Measurements from ENCODE around the gene TPCN1. TPM values are rescaled to one million over a fixed set of nuclear protein-coding genes. Genes with fewer than 3 reads are reported as not detected.

Gene TPCN1
- total and polyA plus RNA-seq, 9 donors, result 28.0 to 65.6 (median 47.6) TPM

DNA sequence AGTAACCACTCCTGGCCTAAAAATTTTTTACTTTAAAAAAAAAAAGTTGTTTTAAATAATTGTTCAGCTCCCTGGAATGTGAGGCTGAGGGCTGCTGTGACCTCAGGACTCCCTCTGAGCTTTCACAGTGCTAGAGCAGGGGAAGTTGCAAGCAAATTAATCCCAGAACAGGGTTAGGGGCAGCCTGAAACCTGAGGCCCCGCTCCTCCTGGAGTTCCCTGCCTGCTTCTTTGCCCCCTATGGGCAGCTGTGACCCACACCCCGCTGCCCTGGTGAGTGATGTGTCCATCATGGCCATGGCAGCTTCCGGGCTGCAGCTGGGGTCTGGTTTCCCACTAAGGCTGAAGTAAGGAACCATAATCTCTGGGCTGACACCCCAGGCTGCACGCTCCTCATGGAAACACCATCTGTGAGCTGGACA, 26.3 kb upstream of the TPCN1 start:
- no peak for DNase-seq
- no peaks in the 10 kb centered on the region for H3K27me3 ChIP-seq
- H3K27ac ChIP-seq, result peak overlapping the region; percentile 41 to 45
- no peaks in the 10 kb centered on the region for H3K36me3 ChIP-seq
- H3K9me3 ChIP-seq, result no peaks in the 10 kb centered on the region
- TF ChIP-seq EP300 (IDR thresholded peaks at IDR 0.05) (no peak), POLR2A (IDR thresholded peaks at IDR 0.05) (no peak)
- TF ChIP-seq, protein P1, sequence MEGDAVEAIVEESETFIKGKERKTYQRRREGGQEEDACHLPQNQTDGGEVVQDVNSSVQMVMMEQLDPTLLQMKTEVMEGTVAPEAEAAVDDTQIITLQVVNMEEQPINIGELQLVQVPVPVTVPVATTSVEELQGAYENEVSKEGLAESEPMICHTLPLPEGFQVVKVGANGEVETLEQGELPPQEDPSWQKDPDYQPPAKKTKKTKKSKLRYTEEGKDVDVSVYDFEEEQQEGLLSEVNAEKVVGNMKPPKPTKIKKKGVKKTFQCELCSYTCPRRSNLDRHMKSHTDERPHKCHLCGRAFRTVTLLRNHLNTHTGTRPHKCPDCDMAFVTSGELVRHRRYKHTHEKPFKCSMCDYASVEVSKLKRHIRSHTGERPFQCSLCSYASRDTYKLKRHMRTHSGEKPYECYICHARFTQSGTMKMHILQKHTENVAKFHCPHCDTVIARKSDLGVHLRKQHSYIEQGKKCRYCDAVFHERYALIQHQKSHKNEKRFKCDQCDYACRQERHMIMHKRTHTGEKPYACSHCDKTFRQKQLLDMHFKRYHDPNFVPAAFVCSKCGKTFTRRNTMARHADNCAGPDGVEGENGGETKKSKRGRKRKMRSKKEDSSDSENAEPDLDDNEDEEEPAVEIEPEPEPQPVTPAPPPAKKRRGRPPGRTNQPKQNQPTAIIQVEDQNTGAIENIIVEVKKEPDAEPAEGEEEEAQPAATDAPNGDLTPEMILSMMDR (IDR thresholded peaks at IDR 0.05), result no peak
- peaks cover 3% of the 10 kb centered on the region for H3K4me1 ChIP-seq (ENCODE audit: insufficient read depth)
- intact Hi-C loops (cut with DNase I), result loop anchor here in 3 of 4 donors (5.0 to 10.0 kb wide), 5 partner anchors 102 to 720 kb away; partner anchors contain the start of genes SLC8B1 (in 2 of the 3) and PLBD2 (in 1 of the 3)
- 15 to 39% (median 20%) methylated on average over 4 of the region's 4 CpGs for WGBS, 3 donors
- H3K4me3 ChIP-seq, result no peak overlapping the region

DNA sequence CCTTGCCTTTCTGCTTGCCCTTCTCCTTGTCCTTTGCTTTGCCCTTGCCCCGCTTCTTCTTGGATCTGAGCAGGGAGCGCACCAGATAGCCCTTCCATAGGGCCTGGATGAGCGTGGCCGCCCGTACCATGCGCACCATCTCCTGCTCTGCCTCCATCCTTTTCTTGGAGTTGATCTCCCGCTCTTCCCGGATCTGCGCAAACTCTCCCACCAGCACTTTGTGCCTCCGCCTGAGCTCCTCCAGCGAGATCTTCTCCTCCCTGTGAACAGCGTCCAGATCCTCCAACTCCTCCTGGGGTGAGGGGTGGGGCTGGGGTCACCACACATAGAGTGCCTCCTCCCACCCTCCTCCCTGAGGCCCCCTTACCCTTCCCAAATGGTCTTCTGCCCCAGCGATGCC, 25.7 kb upstream of the TPCN1 start:
- 85 to 91% (median 87%) methylated on average over 13 of the region's 13 CpGs for WGBS, 3 donors
- TF ChIP-seq POLR2A (IDR thresholded peaks at IDR 0.05), result no peak
- TF ChIP-seq, protein P1 (IDR thresholded peaks at IDR 0.05), result no peak
- TF ChIP-seq EP300 (IDR thresholded peaks at IDR 0.05), result no peak
- H3K27ac ChIP-seq, result peak overlapping the region; percentile 41 to 45

DNA sequence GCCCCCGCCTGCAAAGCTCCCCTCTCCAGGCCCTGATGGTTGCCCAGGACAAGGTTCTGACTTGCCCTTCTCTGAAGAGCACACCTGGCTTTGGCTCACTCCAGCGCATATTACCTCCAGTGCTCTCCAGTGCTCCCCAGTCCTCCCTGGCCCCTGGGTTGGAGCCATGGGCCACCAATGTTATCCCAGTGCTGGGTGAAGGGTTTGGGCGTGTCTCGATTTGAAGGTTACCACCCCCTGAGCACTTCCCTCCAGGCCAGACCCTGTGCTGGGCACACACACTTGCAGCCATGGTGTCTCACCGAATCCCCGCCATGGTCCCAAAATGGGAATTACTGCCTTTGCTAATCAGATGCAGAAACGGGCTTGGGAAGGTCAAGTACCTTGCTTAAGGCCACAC, 24.7 kb upstream of the TPCN1 start:
- H3K27ac ChIP-seq, result no peak overlapping the region
- no peaks in the 10 kb centered on the region for H3K36me3 ChIP-seq
- intact Hi-C loops (cut with DNase I), result loop anchor here in 3 of 4 donors (5.0 to 10.0 kb wide), 5 partner anchors 101 to 718 kb away; partner anchors contain the start of genes SLC8B1 (in 2 of the 3) and PLBD2 (in 1 of the 3)
- no peaks in the 10 kb centered on the region for H3K27me3 ChIP-seq
- peaks cover 6% of the 10 kb centered on the region for H3K4me1 ChIP-seq (ENCODE audit: insufficient read depth)
- H3K4me3 ChIP-seq, result no peak overlapping the region
- 79 to 83% (median 81%) methylated on average over 7 of the region's 7 CpGs for WGBS, 3 donors
- no peaks in the 10 kb centered on the region for H3K9me3 ChIP-seq
- DNase-seq, result no peak
- TF ChIP-seq, protein P1 (IDR thresholded peaks at IDR 0.05), result no peak
- TF ChIP-seq EP300 (IDR thresholded peaks at IDR 0.05) (no peak), POLR2A (IDR thresholded peaks at IDR 0.05) (no peak)

More for the DNA sequence above, 25.7 kb upstream of the TPCN1 start:
- H3K4me3 ChIP-seq, result no peak overlapping the region
- DNase-seq, result no peak
- H3K9me3 ChIP-seq, result no peaks in the 10 kb centered on the region
- H3K27me3 ChIP-seq, result no peaks in the 10 kb centered on the region
- H3K4me1 ChIP-seq (ENCODE audit: insufficient read depth), result peaks cover 3% of the 10 kb centered on the region
- intact Hi-C loops (cut with DNase I), result loop anchor here in 3 of 4 donors (5.0 to 10.0 kb wide), 5 partner anchors 102 to 719 kb away; partner anchors contain the start of genes SLC8B1 (in 2 of the 3) and PLBD2 (in 1 of the 3)
- H3K36me3 ChIP-seq, result no peaks in the 10 kb centered on the region

DNA sequence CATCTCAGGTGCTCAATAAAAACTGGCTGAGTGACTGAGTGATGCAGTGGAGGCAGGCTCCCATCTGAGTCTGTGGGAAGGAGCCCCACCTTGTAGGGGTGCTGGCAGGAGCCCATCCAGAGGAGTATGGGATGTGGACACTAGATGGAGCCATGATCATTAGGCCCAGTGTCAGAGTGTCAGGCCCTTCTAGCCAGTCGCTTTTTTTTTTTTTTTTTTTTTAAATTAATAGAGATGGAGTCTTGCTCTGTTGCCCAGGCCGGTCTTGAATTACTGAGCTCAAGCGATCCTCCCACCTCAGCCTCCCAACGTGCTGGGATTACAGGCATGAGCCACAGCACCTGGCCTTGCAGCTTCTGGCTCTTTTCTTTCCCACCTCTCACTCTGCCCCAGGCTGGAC, 24.3 kb upstream of the TPCN1 start:
- Histone ChIP-seq H3K27ac (no peak overlapping the region), H3K27me3 (no peaks in the 10 kb centered on the region), H3K4me1 (ENCODE audit: insufficient read depth) (peaks cover 6% of the 10 kb centered on the region), H3K36me3 (no peaks in the 10 kb centered on the region), H3K4me3 (no peak overlapping the region), H3K9me3 (no peaks in the 10 kb centered on the region)
- intact Hi-C loops (cut with DNase I), result loop anchor here in 3 of 4 donors (5.0 to 10.0 kb wide), 5 partner anchors 100 to 718 kb away; partner anchors contain the start of genes SLC8B1 (in 2 of the 3) and PLBD2 (in 1 of the 3)
- TF ChIP-seq POLR2A (IDR thresholded peaks at IDR 0.05), result no peak
- TF ChIP-seq, protein P1 (IDR thresholded peaks at IDR 0.05), result peak; percentile 28 to 61 (median 39)
- no peak for TF ChIP-seq EP300 (IDR thresholded peaks at IDR 0.05)
- 9 to 17% (median 14%) methylated on average over 4 of the region's 4 CpGs for WGBS, 3 donors
- peak; percentile 68 to 84 (median 74) for DNase-seq

All from ovary (tissue), 9 donors.